ENCODE data around the gene MYRF.

Gene MYRF

GRCh38 chr11:61718621-61719302, 33.7 kb upstream of the MYRF start:
- WGBS: 6% methylated on average over 21 of the region's 21 CpGs
- H3K27me3 ChIP-seq (ENCODE audit: insufficient read depth, low read length): no peaks in the 10 kb centered on the region
- peak overlapping the region; percentile 28 for H3K27ac ChIP-seq (ENCODE audit: low read depth, low read length)
- H3K9ac ChIP-seq (ENCODE audit: low read depth, low read length): peak overlapping the region; percentile 38
- peak overlapping the region; percentile 44 for H3K4me3 ChIP-seq (ENCODE audit: low read length)
- peaks cover 6% of the 10 kb centered on the region for H3K36me3 ChIP-seq (ENCODE audit: insufficient read depth, low read length)
- H3K4me1 ChIP-seq (ENCODE audit: insufficient read depth, low read length): peaks cover 26% of the 10 kb centered on the region; the same call in 1 of the 2 replicates
- no peaks in the 10 kb centered on the region for H3K9me3 ChIP-seq (ENCODE audit: insufficient read depth, low read depth, low read length)

- H3K27ac ChIP-seq (ENCODE audit: low read depth, low read length): no peak overlapping the region
- no peak overlapping the region for H3K4me3 ChIP-seq (ENCODE audit: low read length)
- WGBS: 89% methylated on average over 12 of the region's 12 CpGs
- peaks cover 26% of the 10 kb centered on the region; the same call in 1 of the 2 replicates for H3K4me1 ChIP-seq (ENCODE audit: insufficient read depth, low read length)
- no peak overlapping the region for H3K9ac ChIP-seq (ENCODE audit: low read depth, low read length)
- no peaks in the 10 kb centered on the region for H3K27me3 ChIP-seq (ENCODE audit: insufficient read depth, low read length)
- peaks cover 15% of the 10 kb centered on the region for H3K36me3 ChIP-seq (ENCODE audit: insufficient read depth, low read length)
- H3K9me3 ChIP-seq (ENCODE audit: insufficient read depth, low read depth, low read length): no peaks in the 10 kb centered on the region
These were observed 32.5 kb upstream of the MYRF start for GRCh38 chr11:61719978-61720377.

GRCh38 chr11:61720597-61720996, 31.8 kb upstream of the MYRF start:
- H3K27ac ChIP-seq (ENCODE audit: low read depth, low read length): no peak overlapping the region
- H3K9ac ChIP-seq (ENCODE audit: low read depth, low read length): no peak overlapping the region
- WGBS: 96% methylated on average over 20 of the region's 20 CpGs
- no peaks in the 10 kb centered on the region for H3K9me3 ChIP-seq (ENCODE audit: insufficient read depth, low read depth, low read length)
- H3K4me1 ChIP-seq (ENCODE audit: insufficient read depth, low read length): peaks cover 26% of the 10 kb centered on the region; the same call in 1 of the 2 replicates
- H3K4me3 ChIP-seq (ENCODE audit: low read length): no peak overlapping the region
- peaks cover 18% of the 10 kb centered on the region for H3K36me3 ChIP-seq (ENCODE audit: insufficient read depth, low read length)
- H3K27me3 ChIP-seq (ENCODE audit: insufficient read depth, low read length): no peaks in the 10 kb centered on the region

GRCh38 chr11:61724437-61724836, 28.0 kb upstream of the MYRF start:
- peaks cover 29% of the 10 kb centered on the region for H3K36me3 ChIP-seq (ENCODE audit: insufficient read depth, low read length)
- H3K9ac ChIP-seq (ENCODE audit: low read depth, low read length): no peak overlapping the region
- H3K27me3 ChIP-seq (ENCODE audit: insufficient read depth, low read length): no peaks in the 10 kb centered on the region
- H3K9me3 ChIP-seq (ENCODE audit: insufficient read depth, low read depth, low read length): no peaks in the 10 kb centered on the region
- H3K4me1 ChIP-seq (ENCODE audit: insufficient read depth, low read length): peaks cover 2% of the 10 kb centered on the region; the same call in 1 of the 2 replicates
- 95% methylated on average over 9 of the region's 9 CpGs for WGBS
- no peak overlapping the region for H3K27ac ChIP-seq (ENCODE audit: low read depth, low read length)
- H3K4me3 ChIP-seq (ENCODE audit: low read length): no peak overlapping the region

- Histone ChIP-seq H3K27ac (ENCODE audit: low read depth, low read length) (no peak overlapping the region), H3K9ac (ENCODE audit: low read depth, low read length) (no peak overlapping the region), H3K4me3 (ENCODE audit: low read length) (no peak overlapping the region), H3K27me3 (ENCODE audit: insufficient read depth, low read length) (no peaks in the 10 kb centered on the region), H3K36me3 (ENCODE audit: insufficient read depth, low read length) (peaks cover 30% of the 10 kb centered on the region), H3K9me3 (ENCODE audit: insufficient read depth, low read depth, low read length) (no peaks in the 10 kb centered on the region), H3K4me1 (ENCODE audit: insufficient read depth, low read length) (no peaks in the 10 kb centered on the region)
- 90% methylated on average over 12 of the region's 12 CpGs for WGBS
These were observed 26.6 kb upstream of the MYRF start for GRCh38 chr11:61725781-61726231.

- 93% methylated on average over 13 of the region's 13 CpGs for WGBS
- H3K36me3 ChIP-seq (ENCODE audit: insufficient read depth, low read length): peaks cover 30% of the 10 kb centered on the region
- no peaks in the 10 kb centered on the region for H3K9me3 ChIP-seq (ENCODE audit: insufficient read depth, low read depth, low read length)
- no peak overlapping the region for H3K9ac ChIP-seq (ENCODE audit: low read depth, low read length)
- no peaks in the 10 kb centered on the region for H3K4me1 ChIP-seq (ENCODE audit: insufficient read depth, low read length)
- H3K4me3 ChIP-seq (ENCODE audit: low read length): no peak overlapping the region
- no peak overlapping the region for H3K27ac ChIP-seq (ENCODE audit: low read depth, low read length)
- no peaks in the 10 kb centered on the region for H3K27me3 ChIP-seq (ENCODE audit: insufficient read depth, low read length)
These were observed 25.7 kb upstream of the MYRF start for GRCh38 chr11:61726775-61727174.

GRCh38 chr11:61727401-61727811, 25.0 kb upstream of the MYRF start:
- H3K27ac ChIP-seq (ENCODE audit: low read depth, low read length): no peak overlapping the region
- H3K9ac ChIP-seq (ENCODE audit: low read depth, low read length): no peak overlapping the region
- H3K4me3 ChIP-seq (ENCODE audit: low read length): no peak overlapping the region
- no peaks in the 10 kb centered on the region for H3K4me1 ChIP-seq (ENCODE audit: insufficient read depth, low read length)
- 95% methylated on average over 3 of the region's 3 CpGs for WGBS
- no peaks in the 10 kb centered on the region for H3K9me3 ChIP-seq (ENCODE audit: insufficient read depth, low read depth, low read length)
- H3K27me3 ChIP-seq (ENCODE audit: insufficient read depth, low read length): no peaks in the 10 kb centered on the region
- peaks cover 30% of the 10 kb centered on the region for H3K36me3 ChIP-seq (ENCODE audit: insufficient read depth, low read length)

GRCh38 chr11:61728066-61728939, 24.1 kb upstream of the MYRF start:
- Histone ChIP-seq H3K9me3 (ENCODE audit: insufficient read depth, low read depth, low read length) (no peaks in the 10 kb centered on the region), H3K27ac (ENCODE audit: low read depth, low read length) (no peak overlapping the region), H3K27me3 (ENCODE audit: insufficient read depth, low read length) (no peaks in the 10 kb centered on the region), H3K4me1 (ENCODE audit: insufficient read depth, low read length) (no peaks in the 10 kb centered on the region), H3K36me3 (ENCODE audit: insufficient read depth, low read length) (peaks cover 27% of the 10 kb centered on the region), H3K4me3 (ENCODE audit: low read length) (no peak overlapping the region), H3K9ac (ENCODE audit: low read depth, low read length) (no peak overlapping the region)
- WGBS: 91% methylated on average over 33 of the region's 33 CpGs

- H3K36me3 ChIP-seq (ENCODE audit: insufficient read depth, low read length): peaks cover 22% of the 10 kb centered on the region
- H3K9ac ChIP-seq (ENCODE audit: low read depth, low read length): no peak overlapping the region
- WGBS: 91% methylated on average over 8 of the region's 8 CpGs
- H3K4me3 ChIP-seq (ENCODE audit: low read length): no peak overlapping the region
- no peaks in the 10 kb centered on the region for H3K27me3 ChIP-seq (ENCODE audit: insufficient read depth, low read length)
- H3K4me1 ChIP-seq (ENCODE audit: insufficient read depth, low read length): no peaks in the 10 kb centered on the region
- no peaks in the 10 kb centered on the region for H3K9me3 ChIP-seq (ENCODE audit: insufficient read depth, low read depth, low read length)
- H3K27ac ChIP-seq (ENCODE audit: low read depth, low read length): no peak overlapping the region
These were observed 23.6 kb upstream of the MYRF start for GRCh38 chr11:61728940-61729219.

GRCh38 chr11:61730240-61730994, 22.0 kb upstream of the MYRF start:
- no peaks in the 10 kb centered on the region for H3K4me1 ChIP-seq (ENCODE audit: insufficient read depth, low read length)
- peaks cover 12% of the 10 kb centered on the region for H3K36me3 ChIP-seq (ENCODE audit: insufficient read depth, low read length)
- H3K27ac ChIP-seq (ENCODE audit: low read depth, low read length): no peak overlapping the region
- no peak overlapping the region for H3K9ac ChIP-seq (ENCODE audit: low read depth, low read length)
- H3K27me3 ChIP-seq (ENCODE audit: insufficient read depth, low read length): no peaks in the 10 kb centered on the region
- H3K9me3 ChIP-seq (ENCODE audit: insufficient read depth, low read depth, low read length): no peaks in the 10 kb centered on the region
- WGBS: 90% methylated on average over 13 of the region's 13 CpGs
- H3K4me3 ChIP-seq (ENCODE audit: low read length): no peak overlapping the region
